NCI-H1436 treated with DMSO at 0.1 percent for 48 hours (cell line): ENCODE results near the gene BLOC1S3.

ENCODE experiments used
- DNase-seq: peaks from one replicate; lab custom pipeline; 2025; lab: John Stamatoyannopoulos, UW

Gene BLOC1S3

GRCh38 chr19:45146741-45147205, 31.8 kb upstream of the BLOC1S3 start:
- DNase-seq, result no peak

- DNase-seq, result no peak
Observed at GRCh38 chr19:45147835-45148676, 30.5 kb upstream of the BLOC1S3 start.

DNA sequence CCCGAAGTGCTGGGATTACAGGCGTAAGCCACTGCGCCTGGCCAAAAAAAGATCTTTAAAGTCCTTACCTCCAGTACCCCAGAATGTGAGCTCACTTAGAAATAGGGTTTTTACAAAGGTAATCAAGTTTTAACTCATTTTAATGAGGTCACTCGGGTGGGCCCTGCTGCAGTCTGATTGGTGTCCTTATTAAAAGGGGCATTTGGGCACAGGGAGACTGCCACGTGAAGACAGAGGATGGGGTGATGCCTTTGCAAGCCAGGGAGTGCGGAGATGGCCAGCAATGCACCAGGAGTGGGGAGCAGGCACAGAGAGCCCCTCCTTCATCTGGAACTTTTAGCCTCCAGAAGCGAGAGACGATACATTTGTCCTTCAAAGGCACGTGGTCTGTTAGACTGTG, 29.5 kb upstream of the BLOC1S3 start:
- DNase-seq, result no peak

DNA sequence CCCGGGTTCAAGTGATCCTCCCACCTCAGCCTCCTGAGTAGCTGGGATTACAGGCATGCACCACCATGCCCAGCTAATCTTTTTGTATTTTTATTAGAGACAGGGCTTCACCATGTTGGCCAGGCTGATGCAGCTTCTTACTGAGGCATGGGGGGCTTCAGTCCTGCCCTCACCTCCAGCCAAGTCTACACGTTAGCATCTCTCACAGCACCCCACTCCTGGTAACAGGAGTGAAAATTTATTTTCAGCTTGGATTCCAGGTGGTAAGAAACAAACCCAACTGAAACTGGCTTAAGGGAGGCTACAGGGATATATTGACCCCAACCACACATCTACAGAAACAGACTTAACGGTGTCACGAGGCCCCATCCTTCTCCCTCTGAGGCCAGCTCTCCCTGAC, 28.4 kb upstream of the BLOC1S3 start:
- DNase-seq, result no peak

DNA sequence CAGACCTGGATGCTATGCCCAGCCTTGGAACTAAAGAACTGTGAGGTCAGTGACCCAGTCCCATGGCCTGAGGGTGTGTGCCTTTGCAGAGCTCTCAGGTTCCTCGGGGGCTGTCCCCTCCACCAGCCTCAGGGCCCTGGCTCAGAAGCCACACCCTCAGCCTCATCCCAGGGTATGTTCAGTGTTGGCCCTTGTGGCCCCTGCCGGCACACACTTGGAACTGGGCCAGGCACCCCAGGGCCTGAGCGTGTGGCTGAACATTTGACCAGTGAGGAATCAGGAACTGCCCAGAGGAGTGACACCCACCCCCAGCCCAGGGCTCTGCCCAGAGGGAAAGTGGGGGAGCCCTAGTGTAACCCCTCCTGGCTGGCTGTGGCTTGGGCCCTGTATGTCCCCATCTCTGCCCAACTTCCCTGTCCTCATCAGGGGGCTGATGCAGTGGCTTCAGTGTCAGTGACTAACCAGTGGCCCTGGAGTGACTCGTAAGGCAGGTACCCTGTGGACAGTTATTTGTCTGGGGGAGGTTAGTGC, 27.8 kb upstream of the BLOC1S3 start:
- DNase-seq, result no peak

- no peak for DNase-seq
Observed at GRCh38 chr19:45151320-45151719, 27.3 kb upstream of the BLOC1S3 start.

DNA sequence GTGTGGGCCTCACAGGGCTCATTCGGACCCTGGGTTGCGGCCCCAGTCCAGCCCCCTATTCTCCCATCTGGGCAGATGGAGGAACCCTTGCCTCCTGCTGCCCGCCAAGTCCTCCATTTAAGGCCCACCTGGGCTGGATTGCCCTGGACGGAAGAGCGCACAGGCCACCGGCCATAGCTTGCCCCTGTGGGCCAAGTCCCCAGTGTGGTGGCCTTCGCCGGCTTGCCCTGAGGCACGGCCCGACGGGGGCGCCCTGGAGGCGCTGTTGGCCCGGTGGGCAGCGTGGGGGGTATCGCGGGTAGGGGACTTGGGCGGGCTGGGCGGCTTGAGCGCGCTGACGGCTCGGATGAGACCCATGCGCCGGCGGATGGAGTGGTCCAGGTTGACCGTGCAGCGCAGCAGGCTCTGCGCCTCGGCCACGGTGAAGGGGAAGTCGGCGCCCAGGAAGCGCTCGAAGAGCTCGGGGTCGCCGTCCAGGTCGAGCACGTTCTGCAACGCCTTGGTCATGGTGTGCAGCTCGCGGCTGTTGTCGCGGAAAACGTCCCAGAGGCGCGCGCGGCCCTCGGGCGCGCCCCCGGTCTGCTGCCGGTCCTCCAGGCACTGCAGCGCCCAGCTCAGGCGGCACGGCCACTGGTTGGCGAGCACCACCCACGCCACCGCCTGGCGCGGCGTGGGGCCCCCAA, 26.6 kb upstream of the BLOC1S3 start:
- DNase-seq, result no peak

GRCh38 chr19:45152504-45153338, 25.9 kb upstream of the BLOC1S3 start:
- no peak for DNase-seq

GRCh38 chr19:45153339-45154063, 25.1 kb upstream of the BLOC1S3 start:
- DNase-seq, result no peak

DNA sequence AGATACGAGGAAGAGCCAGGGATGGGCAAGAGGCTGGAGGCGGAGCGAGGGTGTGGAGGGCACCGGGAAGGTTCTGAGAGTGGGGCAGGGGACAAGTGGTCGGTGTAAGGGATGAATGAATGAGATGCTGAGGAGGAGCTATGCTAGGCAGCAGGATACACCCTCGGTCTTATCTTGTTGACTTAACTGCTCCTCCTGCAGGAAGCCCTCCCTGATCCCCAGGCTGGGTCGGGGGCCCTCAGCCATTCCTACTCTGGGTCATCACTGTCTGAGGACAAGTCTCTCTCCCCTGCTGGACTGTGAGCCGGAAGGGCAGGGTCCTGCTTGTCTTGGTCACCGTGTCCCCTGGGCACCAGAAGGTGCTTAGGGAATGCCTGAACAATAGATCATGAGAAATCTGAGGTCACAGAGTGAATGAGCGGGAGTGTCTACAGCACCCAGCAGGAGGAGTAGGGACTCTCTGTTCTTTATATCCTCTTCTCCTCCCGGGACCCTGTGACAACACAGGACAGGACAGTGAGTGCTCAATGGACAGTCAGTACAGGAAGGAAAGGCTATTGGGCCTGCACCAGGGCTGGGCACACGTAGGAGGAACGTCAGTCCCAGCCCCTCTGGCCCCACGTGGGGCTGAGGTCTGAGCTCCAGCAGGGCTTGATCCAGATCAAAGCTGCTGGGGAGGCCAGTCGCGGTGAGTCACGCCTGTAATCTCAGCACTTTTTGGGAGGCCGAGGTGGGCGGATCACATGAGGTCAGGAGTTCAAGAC, 24.3 kb upstream of the BLOC1S3 start:
- no peak for DNase-seq

DNA sequence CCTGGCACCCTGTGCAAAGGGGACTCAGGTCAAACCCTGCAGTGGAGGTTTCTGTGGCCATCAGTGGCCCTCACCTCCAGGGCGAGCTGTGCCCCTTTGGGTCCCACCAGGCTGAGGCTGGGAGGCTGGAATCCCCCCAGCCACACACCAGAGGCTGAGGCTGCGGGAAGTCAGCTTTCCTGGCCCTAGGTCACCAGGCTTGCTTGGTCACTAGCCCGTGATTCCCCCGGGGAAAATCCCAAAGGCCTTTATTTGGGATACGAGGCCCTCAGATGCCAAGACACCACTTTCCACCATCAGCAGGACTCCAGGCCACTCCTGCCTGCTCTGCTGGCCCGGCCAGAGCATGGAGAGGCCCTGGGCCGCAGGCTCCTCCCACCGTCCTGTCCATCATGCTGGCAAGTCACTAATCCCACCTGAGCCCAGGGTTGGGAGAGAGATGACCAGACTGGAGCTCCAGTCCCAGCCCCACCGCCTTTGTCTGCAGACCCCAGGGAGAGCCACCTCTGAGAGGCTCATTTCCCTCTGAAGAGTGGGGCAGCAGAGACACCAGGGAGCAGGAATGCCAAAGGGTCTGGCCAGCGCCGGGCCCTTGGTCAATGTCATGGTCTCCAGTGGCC, 22.5 kb upstream of the BLOC1S3 start:
- no peak for DNase-seq

GRCh38 chr19:45156751-45157150, 21.8 kb upstream of the BLOC1S3 start:
- DNase-seq, result no peak

- no peak for DNase-seq
Observed at GRCh38 chr19:45158503-45159209, 19.9 kb upstream of the BLOC1S3 start.

- DNase-seq, result no peak
Observed at GRCh38 chr19:45159210-45159970, 19.2 kb upstream of the BLOC1S3 start.

DNA sequence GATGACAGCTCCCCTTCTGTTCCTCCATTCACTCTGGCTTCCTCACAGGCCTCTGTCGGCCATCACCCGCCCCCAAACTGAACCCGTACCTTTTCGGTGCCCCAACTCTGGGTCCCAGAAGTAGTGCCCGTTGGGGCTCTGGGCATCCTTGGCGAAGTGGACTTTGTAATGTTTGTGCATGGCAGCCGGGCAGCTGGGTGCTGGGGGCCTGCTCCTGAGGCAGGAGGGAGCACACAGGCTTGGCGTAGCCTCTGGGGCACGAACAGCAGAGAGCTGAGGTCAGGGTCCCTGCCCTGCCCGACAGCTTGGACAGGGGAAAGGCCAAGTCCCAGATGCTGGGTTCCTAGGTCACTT, 18.6 kb upstream of the BLOC1S3 start:
- no peak for DNase-seq

GRCh38 chr19:45160870-45161737, 17.5 kb upstream of the BLOC1S3 start, which contains the start of gene NKPD1:
Gene NKPD1 (minus strand): TSS chr19:45160982. CDS start chr19:45160150, 832 bp downstream.
- DNase-seq, result no peak

- no peak for DNase-seq
Observed at GRCh38 chr19:45161738-45162607, 16.6 kb upstream of the BLOC1S3 start.
